Stimulated activated CD8-positive, alpha-beta memory T cell treated with anti-CD3 and anti-CD28 coated beads, Interleukin-4, amount 100 ng/mL, for 48 hours (primary cell): ENCODE results near the gene RPE.

Source experiments
- DNase-seq: peaks from one replicate; pipeline ENCODE4 v3.0.0-alpha.2; 2020

The RPE gene

GRCh38 chr2:210002158-210003157, at the start of gene RPE:
TSS of gene RPE (plus strand) at chr2:210002638. CDS start at chr2:210002662, 24 bp downstream.
- DNase-seq = peak; percentile 99

- no peak for DNase-seq
Measured at GRCh38 chr2:209956271-209956670, 46.2 kb upstream of the RPE start.

- DNase-seq = no peak
Measured at GRCh38 chr2:209958016-209958415, 44.4 kb upstream of the RPE start.

- DNase-seq = no peak
Measured at GRCh38 chr2:209960045-209960444, 42.4 kb upstream of the RPE start.

- DNase-seq = peak; percentile 48
Measured at GRCh38 chr2:209960676-209961630, 41.5 kb upstream of the RPE start.

GRCh38 chr2:209965723-209966122, 36.7 kb upstream of the RPE start:
- no peak for DNase-seq

DNA sequence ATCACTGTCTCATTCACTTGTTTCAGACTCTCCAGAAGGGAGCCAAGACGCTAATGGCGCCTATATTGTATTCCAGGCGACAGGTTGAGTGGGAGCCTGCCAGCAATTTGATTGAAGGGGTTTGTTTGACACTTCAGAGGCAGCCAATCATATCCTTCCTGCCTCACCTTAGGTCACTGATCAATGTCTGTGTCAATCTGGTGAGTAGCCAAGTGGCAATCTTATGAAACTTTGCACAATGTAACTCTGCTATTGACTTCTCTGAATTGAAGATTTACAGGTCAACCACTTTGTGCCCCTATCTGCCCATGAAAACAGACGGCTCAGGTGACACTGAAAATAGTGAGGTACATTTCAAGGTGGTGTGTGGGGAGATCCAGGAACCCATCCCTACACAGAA, 32.7 kb upstream of the RPE start:
- DNase-seq = no peak

DNA sequence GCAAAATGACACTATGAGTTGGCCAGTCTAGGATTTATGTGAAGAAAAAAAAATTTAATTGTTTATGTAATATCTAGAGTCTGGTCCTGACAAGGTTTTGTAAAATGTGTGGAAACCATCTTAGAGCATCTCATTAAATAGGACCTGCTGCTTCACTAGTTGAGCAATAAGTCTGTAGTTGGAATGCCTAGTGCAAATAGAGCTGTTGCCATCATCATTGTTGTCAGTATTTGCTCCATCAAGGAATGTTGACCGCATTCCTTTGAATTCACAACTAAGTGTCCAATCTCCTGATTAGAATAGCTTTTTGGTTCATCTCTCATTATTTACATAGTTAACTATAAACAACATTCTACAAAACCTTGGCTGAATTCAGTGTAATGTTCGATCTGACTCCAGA, 32.2 kb upstream of the RPE start:
- DNase-seq = no peak

DNA sequence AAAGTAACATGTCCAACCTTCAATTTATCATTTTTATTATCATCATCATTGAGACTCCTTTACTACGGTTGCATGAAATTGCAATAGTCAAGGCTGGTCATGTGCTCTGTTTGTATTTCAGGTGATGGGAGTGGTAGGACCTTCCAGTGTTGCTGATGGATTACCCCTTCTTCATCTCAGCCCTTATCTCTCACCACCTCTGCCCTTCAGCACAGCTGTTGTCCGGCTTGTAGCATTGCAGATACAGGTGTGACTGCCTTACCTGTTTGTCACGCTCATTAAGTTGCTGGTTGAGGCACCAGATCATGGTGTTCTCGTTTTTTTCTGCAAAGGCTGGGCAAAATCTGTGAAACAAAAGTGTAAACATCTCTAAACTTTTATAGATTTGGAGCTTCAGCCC, 31.7 kb upstream of the RPE start:
- DNase-seq = no peak

DNA sequence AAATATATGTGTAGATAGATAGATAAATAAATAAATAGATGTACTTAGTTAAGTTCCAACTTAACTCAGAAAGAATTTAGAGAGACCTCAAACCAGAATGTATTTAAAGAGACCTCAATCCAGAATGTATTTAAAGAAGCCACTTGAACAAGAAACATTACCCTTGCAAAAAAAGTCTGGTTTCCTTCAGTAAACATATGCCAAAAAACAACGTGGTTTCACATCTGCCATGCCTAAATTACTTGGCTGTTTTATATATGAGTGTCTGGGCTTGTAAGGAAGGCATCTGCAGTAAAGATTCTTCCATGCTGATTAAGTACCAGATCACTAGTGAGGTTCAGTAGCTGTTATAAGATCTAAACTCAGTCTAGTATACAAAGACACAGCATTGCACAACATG, 29.1 kb upstream of the RPE start:
- no peak for DNase-seq

DNA sequence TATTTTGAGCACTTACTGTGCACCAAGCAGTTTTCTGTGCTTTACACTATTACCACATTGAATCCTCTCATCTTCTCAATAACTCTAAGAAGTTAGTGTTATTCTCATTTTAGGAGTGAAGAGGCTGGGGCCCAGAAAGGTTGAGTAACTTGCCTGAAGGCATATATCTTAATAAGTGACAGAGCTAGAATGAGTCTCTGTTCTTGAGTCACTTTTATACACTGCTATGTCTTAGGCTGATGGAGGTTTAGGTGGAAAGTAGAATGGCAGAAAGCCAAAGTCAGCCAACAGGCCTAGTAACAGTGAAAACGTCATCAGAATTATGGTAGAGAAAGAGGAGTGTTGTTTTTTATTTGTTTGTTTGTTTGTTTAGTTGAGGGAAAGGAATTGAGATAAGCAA, 27.9 kb upstream of the RPE start:
- DNase-seq = no peak

DNA sequence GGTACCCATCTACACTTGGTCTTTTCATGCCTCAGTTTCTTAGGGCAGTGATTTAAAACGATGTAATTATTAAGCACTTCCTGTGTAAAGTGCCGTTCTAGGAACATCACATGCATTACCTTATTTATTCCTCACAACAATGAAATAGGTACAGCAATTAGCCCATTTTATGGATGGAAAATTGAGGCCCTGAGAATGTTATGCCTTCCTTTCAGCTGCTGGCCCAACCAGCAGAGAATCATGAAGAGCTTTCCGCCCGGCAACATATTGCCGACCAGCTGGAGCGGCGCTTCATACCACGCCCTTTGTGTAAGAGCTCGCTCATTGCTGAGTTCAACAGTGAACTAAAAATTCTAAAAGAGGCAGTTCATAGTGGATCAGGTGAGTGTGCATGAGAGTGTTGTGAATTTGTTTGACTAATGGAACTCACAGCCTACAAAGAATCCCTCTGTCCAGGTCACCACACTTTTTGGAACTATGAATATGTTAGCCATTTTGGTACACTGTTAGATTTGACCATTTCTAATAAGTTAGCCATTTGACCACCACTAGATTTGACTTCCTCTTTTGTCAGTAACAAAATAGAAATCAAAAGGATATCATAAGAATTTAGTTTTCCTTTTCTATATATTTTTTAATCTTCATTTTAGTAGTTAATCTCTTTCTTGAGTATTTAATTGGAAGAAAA, 25.6 kb upstream of the RPE start:
- DNase-seq = no peak

DNA sequence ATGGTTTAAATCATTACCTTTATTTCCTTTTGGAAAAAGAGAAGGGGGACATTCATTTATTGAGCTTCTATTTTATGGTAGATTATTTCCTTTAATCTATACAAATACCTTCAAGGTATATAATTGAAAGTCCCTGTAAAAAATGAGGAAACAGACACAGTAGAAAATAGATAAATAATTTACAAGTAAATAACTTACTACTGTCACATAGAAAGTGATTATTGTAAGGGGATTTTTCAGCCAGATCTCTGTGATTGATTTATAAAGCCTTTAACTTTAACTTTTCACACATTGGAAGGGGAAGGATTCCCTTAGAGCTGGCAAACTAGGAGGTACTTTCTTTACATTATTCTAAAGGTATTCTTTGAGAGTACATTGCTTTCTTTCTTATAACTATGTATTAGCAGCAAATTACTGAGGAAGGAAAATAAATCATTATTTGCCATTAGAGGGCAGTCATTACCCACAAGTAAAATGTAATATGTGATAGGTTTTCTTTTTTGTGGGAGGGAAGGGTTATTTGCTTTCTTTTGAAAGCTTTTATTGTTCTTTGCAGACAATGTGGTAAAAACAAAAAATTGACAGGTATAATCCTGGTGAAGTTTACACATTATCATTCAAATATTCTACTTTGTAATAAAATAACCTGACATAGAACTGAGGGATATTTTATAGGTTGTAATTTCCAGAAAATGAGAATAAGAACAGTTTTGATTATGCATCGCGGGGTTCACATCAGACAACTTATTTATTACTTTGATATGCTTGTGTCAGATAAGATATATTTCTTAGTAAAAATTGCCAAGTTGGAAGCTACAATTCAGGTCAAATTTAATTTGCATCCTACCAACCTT, 24.8 kb upstream of the RPE start:
- no peak for DNase-seq

DNA sequence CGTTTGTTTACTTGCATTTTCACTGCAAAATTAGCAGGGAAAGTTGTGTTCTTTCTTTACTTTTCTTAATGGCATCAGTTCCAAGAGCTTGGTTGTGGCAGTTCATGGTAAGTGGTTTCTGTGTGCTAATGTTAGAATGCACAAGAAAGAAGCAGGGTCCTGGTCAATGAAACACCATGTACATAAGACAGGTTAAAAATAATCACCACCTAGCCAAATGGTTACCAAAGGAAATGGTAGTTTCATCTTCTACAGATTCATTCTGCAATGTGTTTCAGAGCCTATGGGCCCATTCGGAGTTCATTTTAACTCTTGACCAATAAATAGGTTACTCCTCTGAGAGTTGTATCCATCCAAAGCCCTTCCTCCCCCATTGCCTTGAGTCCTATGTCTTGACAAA, 18.1 kb upstream of the RPE start:
- no peak for DNase-seq

DNA sequence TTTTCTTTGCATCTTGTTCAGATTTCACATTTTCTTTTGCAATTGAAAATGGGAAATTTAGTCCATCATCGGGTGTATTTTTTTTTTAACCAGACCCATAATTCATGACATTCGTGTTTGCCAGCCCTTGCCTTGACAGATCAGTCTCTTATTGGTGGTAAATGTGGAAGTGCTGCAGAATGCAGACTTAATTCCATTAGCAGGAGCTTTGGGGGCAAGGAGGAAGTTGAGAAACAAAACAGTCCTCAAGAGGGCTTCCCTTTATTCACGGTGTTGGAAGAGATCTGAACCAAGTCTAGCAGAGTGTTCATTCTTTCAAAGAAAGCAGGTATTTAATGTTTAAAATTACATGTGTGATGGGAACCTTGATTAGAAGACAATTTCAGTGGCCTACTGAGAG, 16.6 kb upstream of the RPE start:
- no peak for DNase-seq

DNA sequence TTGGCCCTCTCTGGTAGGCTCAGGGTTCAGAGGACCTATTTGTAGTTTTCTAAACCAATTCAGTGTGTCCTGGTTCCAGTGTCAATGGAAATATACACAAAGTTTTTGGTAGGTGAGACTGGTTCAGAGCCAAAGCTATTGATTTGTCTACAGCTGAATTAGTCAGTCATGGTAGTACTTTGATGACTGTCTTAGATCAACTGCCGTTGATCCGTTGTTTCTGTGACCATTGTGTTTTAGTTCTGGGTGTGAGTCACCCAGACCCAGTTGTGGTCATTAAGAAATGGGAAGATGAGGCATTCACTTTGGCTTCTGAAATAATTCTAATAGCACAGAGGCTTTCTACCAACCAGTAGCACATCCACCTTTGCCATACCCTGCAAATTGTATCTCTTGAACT, 16.0 kb upstream of the RPE start:
- no peak for DNase-seq

GRCh38 chr2:209988010-209988409, 14.4 kb upstream of the RPE start:
- no peak for DNase-seq

DNA sequence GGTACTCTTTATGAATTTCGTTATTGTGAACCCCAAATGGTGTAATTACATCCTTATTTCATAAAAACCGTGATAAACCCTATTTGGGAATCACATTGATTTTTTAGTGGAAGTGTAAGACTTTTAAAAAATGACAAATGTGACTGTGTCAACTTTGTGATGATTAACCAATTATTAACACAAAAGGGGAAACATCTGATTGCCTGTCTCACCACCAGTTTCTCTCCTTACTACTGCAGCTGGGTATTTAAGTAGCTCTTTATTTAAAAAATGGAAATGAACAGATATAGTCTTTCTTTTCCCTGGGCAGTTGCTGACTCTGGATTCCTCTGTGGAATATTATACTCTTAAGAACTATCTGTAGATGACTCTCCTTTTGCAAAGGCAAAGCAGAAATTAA, 11.6 kb upstream of the RPE start:
- DNase-seq = no peak

GRCh38 chr2:209993968-209994367, 8.5 kb upstream of the RPE start:
- no peak for DNase-seq

DNA sequence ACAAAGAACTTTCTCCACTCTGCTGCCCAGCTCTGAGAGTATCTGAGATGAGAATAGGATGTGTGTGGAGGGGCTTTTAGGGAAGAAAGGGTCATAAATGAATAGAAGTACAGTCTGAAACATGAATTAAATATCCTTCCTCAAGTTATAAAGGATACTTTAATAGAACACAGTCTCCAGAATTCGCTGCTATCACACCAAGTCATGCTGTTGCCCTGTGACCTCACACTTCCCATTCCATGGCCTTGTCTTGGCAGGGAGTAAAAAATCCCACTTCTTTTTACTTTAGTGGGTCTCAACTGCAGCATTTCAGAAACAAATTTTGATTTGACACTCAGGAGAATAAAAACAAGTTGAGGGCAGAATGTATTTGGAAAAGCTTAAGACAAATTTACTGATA, 3.8 kb upstream of the RPE start:
- no peak for DNase-seq

- DNase-seq = no peak
Measured at GRCh38 chr2:210000464-210001324, 1.7 kb upstream of the RPE start.
